Caco-2 (cell line): ENCODE measurements around the gene SOWAHD. TPM values are rescaled to one million over a fixed set of nuclear protein-coding genes. Genes with fewer than 3 reads are reported as not detected.

Experiments used
- BruUV-seq: library from RNA; stranded (reverse); fragments of 400-500 nt; replicated peaks from 2 replicates; lab custom pipeline; 2021; lab: Mats Ljungman, UMichigan
- CTCF ChIA-PET: fragments of 300-600 bp; sonication (Branson Sonifier 250); formaldehyde crosslinking; loops from one replicate; lab custom pipeline; 2022; ENCODE audit warnings: antibody characterized with exemption; lab: Charles Lee
- POLR2A ChIA-PET: fragments of 300-600 bp; sonication (Branson Sonifier 250); formaldehyde crosslinking; loops from one replicate; lab custom pipeline; 2022; ENCODE audit warnings: antibody characterized with exemption; lab: Charles Lee
- DNase-seq, 2 experiments: peaks; one replicate each; pipeline versions ENCODE4 v3.0.0 to v3.0.0-alpha.2; 2020 to 2022
- H3K27me3 ChIP-seq: replicated peaks from 2 replicates; pipeline ENCODE4 v1.6.0; 2011; ENCODE audit warnings: low read length; ENCODE audit not compliant: control insufficient read depth, insufficient read depth
- H3K36me3 ChIP-seq: 2 replicates; pipeline ENCODE4 v1.5.1; 2011; ENCODE audit warnings: low read length; ENCODE audit not compliant: control insufficient read depth, insufficient read depth
- H3K4me1 ChIP-seq: fragments of 250-450 bp; sonication (Bioruptor Pico); 2 replicates; pipeline ENCODE4 v1.5.1; 2020; ENCODE audit warnings: mild to moderate bottlenecking
- H3K4me3 ChIP-seq: 2 replicates; pipeline ENCODE4 v1.5.1; 2011; ENCODE audit warnings: low read depth, mild to moderate bottlenecking, control low read depth, low read length
- H3K9me3 ChIP-seq: fragments of 250-450 bp; sonication (Bioruptor Pico); 2 replicates; pipeline ENCODE4 v1.5.1; 2020; ENCODE audit warnings: mild to moderate bottlenecking, moderate library complexity
- H3K27ac Mint-ChIP-seq: one replicate; pipeline ENCODE4 v1.8.0; 2022; ENCODE audit warnings: mixed read lengths; ENCODE audit not compliant: unreplicated experiment
- H3K27me3 Mint-ChIP-seq: one replicate; pipeline ENCODE4 v1.8.0; 2022; ENCODE audit warnings: mixed read lengths; ENCODE audit not compliant: insufficient read depth, unreplicated experiment
- H3K36me3 Mint-ChIP-seq: one replicate; pipeline ENCODE4 v1.8.0; 2022; ENCODE audit warnings: mild to moderate bottlenecking, mixed read lengths; ENCODE audit not compliant: insufficient read depth, unreplicated experiment
- H3K4me1 Mint-ChIP-seq: one replicate; pipeline ENCODE4 v1.8.0; 2022; ENCODE audit warnings: low read depth, mixed read lengths; ENCODE audit not compliant: unreplicated experiment
- H3K4me3 Mint-ChIP-seq: one replicate; pipeline ENCODE4 v1.8.0; 2022; ENCODE audit warnings: mild to moderate bottlenecking, moderate library complexity, mixed read lengths; ENCODE audit not compliant: unreplicated experiment
- H3K9me3 Mint-ChIP-seq: one replicate; pipeline ENCODE4 v1.8.0; 2022; ENCODE audit warnings: mixed read lengths; ENCODE audit not compliant: unreplicated experiment
- intact Hi-C: fragments of 100-400 bp; cut with micrococcal nuclease; formaldehyde crosslinking; loops from one replicate; pipeline ENCODE4 v1.10.0; 2022; ENCODE audit not compliant: unreplicated experiment
- total RNA-seq: library from RNA; stranded (reverse); gene quantifications from 2 replicates; pipeline ENCODE4 v1.2.3, GENCODE V29; 2022
- TF ChIP-seq, protein P1 (sequence below), 2 experiments: fragments of 200-600 bp in 1 of 2; IDR thresholded peaks; 1 replicate in 1 of 2; 2 replicates in 1 of 2; pipeline versions ENCODE4 v1.5.1 to v1.8.0; 2011 to 2022; ENCODE audit warnings: antibody characterized with exemption in 1 of 2, control low read depth in 1 of 2, inconsistent platforms in 1 of 2, low read depth in 1 of 2, low read length in 1 of 2, mild to moderate bottlenecking in 1 of 2, moderate library complexity in 1 of 2; ENCODE audit not compliant: insufficient read depth in 1 of 2, severe bottlenecking in 1 of 2, unreplicated experiment in 1 of 2

Gene SOWAHD
- total RNA-seq, 1 experiment from 2014 or later, result 2.0 TPM

DNA sequence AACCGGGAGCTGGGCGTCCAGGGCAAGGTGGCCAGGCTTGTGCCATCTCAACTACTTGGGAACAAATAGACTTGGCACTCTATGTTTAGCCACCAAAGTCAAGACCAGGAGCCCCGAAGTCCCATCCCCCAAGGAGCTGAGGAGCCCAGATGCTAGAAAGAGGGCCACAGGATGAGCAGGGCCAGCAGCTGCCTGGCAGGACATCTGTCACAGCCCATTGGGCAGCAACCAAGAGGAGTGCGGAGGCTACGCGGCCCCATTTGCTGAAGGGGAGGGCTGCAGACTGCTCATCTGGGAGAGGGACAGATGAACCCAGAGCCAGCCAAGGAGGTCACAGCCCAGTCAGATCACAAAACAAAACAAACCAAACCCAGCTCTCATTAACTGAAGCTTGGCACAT is 22.9 kb upstream of the SOWAHD start:
- peaks cover 7% of the 10 kb centered on the region for H3K27me3 Mint-ChIP-seq
- H3K4me1 ChIP-seq, result no peaks in the 10 kb centered on the region
- H3K36me3 ChIP-seq, result no peaks in the 10 kb centered on the region
- DNase-seq, result no peak
- H3K9me3 Mint-ChIP-seq, result no peaks in the 10 kb centered on the region
- no peak overlapping the region for H3K4me3 Mint-ChIP-seq
- ChIA-PET POLR2A (no interaction called here), CTCF (no interaction called here)
- H3K4me3 ChIP-seq, result no peak overlapping the region
- no peak overlapping the region for H3K27ac Mint-ChIP-seq
- TF ChIP-seq, protein P1, sequence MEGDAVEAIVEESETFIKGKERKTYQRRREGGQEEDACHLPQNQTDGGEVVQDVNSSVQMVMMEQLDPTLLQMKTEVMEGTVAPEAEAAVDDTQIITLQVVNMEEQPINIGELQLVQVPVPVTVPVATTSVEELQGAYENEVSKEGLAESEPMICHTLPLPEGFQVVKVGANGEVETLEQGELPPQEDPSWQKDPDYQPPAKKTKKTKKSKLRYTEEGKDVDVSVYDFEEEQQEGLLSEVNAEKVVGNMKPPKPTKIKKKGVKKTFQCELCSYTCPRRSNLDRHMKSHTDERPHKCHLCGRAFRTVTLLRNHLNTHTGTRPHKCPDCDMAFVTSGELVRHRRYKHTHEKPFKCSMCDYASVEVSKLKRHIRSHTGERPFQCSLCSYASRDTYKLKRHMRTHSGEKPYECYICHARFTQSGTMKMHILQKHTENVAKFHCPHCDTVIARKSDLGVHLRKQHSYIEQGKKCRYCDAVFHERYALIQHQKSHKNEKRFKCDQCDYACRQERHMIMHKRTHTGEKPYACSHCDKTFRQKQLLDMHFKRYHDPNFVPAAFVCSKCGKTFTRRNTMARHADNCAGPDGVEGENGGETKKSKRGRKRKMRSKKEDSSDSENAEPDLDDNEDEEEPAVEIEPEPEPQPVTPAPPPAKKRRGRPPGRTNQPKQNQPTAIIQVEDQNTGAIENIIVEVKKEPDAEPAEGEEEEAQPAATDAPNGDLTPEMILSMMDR (IDR thresholded peaks at IDR 0.05; ENCODE audit: insufficient read depth in 1 of 2, low read depth in 1 of 2, low read length in 1 of 2, severe bottlenecking in 1 of 2, unreplicated experiment in 1 of 2), result no peak
- peaks cover 6% of the 10 kb centered on the region for H3K36me3 Mint-ChIP-seq
- H3K27me3 ChIP-seq, result no peaks in the 10 kb centered on the region
- no peaks in the 10 kb centered on the region for H3K9me3 ChIP-seq
- intact Hi-C loops, result no loop called here
- H3K4me1 Mint-ChIP-seq, result no peaks in the 10 kb centered on the region
- BruUV-seq, result no TSS peak

GRCh38 chrX:119736206-119736764 is 22.1 kb upstream of the SOWAHD start:
- no peak for DNase-seq
- H3K4me1 Mint-ChIP-seq, result no peaks in the 10 kb centered on the region
- H3K27me3 ChIP-seq, result no peaks in the 10 kb centered on the region
- POLR2A ChIA-PET, result no interaction called here
- CTCF ChIA-PET, result no interaction called here
- no peaks in the 10 kb centered on the region for H3K36me3 ChIP-seq
- TF ChIP-seq, protein P1 (IDR thresholded peaks at IDR 0.05; ENCODE audit: insufficient read depth in 1 of 2, low read depth in 1 of 2, low read length in 1 of 2, severe bottlenecking in 1 of 2, unreplicated experiment in 1 of 2), result no peak
- H3K27ac Mint-ChIP-seq, result no peak overlapping the region
- no peaks in the 10 kb centered on the region for H3K9me3 ChIP-seq
- no peaks in the 10 kb centered on the region for H3K9me3 Mint-ChIP-seq
- H3K4me3 Mint-ChIP-seq, result no peak overlapping the region
- H3K4me1 ChIP-seq, result no peaks in the 10 kb centered on the region
- no TSS peak for BruUV-seq
- intact Hi-C loops, result no loop called here
- H3K36me3 Mint-ChIP-seq, result peaks cover 1% of the 10 kb centered on the region
- H3K4me3 ChIP-seq, result no peak overlapping the region
- peaks cover 2% of the 10 kb centered on the region for H3K27me3 Mint-ChIP-seq

- Mint-ChIP-seq H3K27me3 (no peaks in the 10 kb centered on the region), H3K9me3 (no peaks in the 10 kb centered on the region), H3K4me1 (no peaks in the 10 kb centered on the region), H3K27ac (no peak overlapping the region), H3K36me3 (no peaks in the 10 kb centered on the region), H3K4me3 (no peak overlapping the region)
- ChIA-PET CTCF (no interaction called here), POLR2A (no interaction called here)
- Histone ChIP-seq H3K9me3 (no peaks in the 10 kb centered on the region), H3K4me1 (no peaks in the 10 kb centered on the region), H3K4me3 (no peak overlapping the region), H3K27me3 (no peaks in the 10 kb centered on the region), H3K36me3 (no peaks in the 10 kb centered on the region)
- BruUV-seq, result no TSS peak
- intact Hi-C loops, result no loop called here
- TF ChIP-seq, protein P1 (IDR thresholded peaks at IDR 0.05; ENCODE audit: insufficient read depth in 1 of 2, low read depth in 1 of 2, low read length in 1 of 2, severe bottlenecking in 1 of 2, unreplicated experiment in 1 of 2), result no peak
- DNase-seq, result no peak
These were observed 19.6 kb upstream of the SOWAHD start for GRCh38 chrX:119738742-119739141.
